OCI-LY1 (cell line): ENCODE results near the gene LRCH3.

ENCODE experiments used
- H2AFZ ChIP-seq: fragments of 200-600 bp; sonication (generic), shearing (Covaris generic); 2 replicates; pipeline ENCODE4 v1.6.0; 2014; ENCODE audit warnings: antibody characterized with exemption, mild to moderate bottlenecking, low read length
- H3F3A ChIP-seq: fragments of 200-600 bp; sonication (generic), shearing (Covaris generic); 2 replicates; pipeline ENCODE4 v1.6.0; 2014; ENCODE audit warnings: mild to moderate bottlenecking, antibody characterized with exemption, low read length, moderate library complexity; ENCODE audit not compliant: insufficient read depth
- H3K27ac ChIP-seq: fragments of 200-600 bp; sonication (generic); 2 replicates; pipeline ENCODE4 v1.5.1; 2014; ENCODE audit warnings: low read length, mixed run types, mild to moderate bottlenecking, low read depth; ENCODE audit not compliant: poor library complexity, severe bottlenecking
- H3K27me3 ChIP-seq: fragments of 200-600 bp; sonication (generic); 2 replicates; pipeline ENCODE4 v1.6.0; 2014; ENCODE audit warnings: antibody characterized with exemption, mild to moderate bottlenecking, low read length, moderate library complexity; ENCODE audit not compliant: insufficient read depth
- H3K36me3 ChIP-seq: fragments of 200-600 bp; sonication (generic); 2 replicates; pipeline ENCODE4 v1.6.1; 2014; ENCODE audit warnings: mild to moderate bottlenecking, antibody characterized with exemption, low read length, moderate library complexity, mixed read lengths; ENCODE audit not compliant: insufficient read depth
- H3K4me1 ChIP-seq: fragments of 200-600 bp; sonication (generic); 2 replicates; pipeline ENCODE4 v1.5.1; 2014; ENCODE audit warnings: mild to moderate bottlenecking, low read length, moderate library complexity; ENCODE audit not compliant: insufficient read depth, severe bottlenecking
- H3K4me2 ChIP-seq: fragments of 200-600 bp; sonication (generic), shearing (Covaris generic); 2 replicates; pipeline ENCODE4 v1.6.1; 2014; ENCODE audit warnings: low read length
- H3K4me3 ChIP-seq: fragments of 200-600 bp; sonication (generic); 2 replicates; pipeline ENCODE4 v1.5.1; 2014; ENCODE audit warnings: low read length, low read depth, mild to moderate bottlenecking, mixed read lengths; ENCODE audit not compliant: poor library complexity, severe bottlenecking
- H3K79me2 ChIP-seq: fragments of 200-600 bp; shearing (Covaris generic); 2 replicates; pipeline ENCODE4 v1.6.1; 2016; ENCODE audit warnings: mixed run types, low read length, mixed read lengths; ENCODE audit not compliant: insufficient read depth
- H3K9ac ChIP-seq: fragments of 200-600 bp; sonication (generic), shearing (Covaris generic); 2 replicates; pipeline ENCODE4 v1.6.1; 2014; ENCODE audit warnings: mild to moderate bottlenecking, low read length, mixed read lengths
- H3K9me2 ChIP-seq: fragments of 200-600 bp; sonication (generic), shearing (Covaris generic); 2 replicates; pipeline ENCODE4 v1.6.1; 2014; ENCODE audit warnings: low read depth, mild to moderate bottlenecking, low read length, mixed read lengths
- H3K9me3 ChIP-seq: fragments of 200-600 bp; shearing (Covaris generic); 2 replicates; pipeline ENCODE4 v1.6.1; 2014; ENCODE audit warnings: low read length, mixed read lengths
- H4K20me1 ChIP-seq: fragments of 200-600 bp; sonication (generic), shearing (Covaris generic); 2 replicates; pipeline ENCODE4 v1.6.0; 2016; ENCODE audit warnings: mild to moderate bottlenecking, low read length; ENCODE audit not compliant: insufficient read depth
- EZH2 ChIP-seq: fragments of 200-600 bp; sonication (generic), shearing (Covaris generic); IDR thresholded peaks from 2 replicates; pipeline ENCODE4 v1.8.0; 2017; ENCODE audit warnings: borderline replicate concordance, mixed run types, mild to moderate bottlenecking, antibody characterized with exemption, low read length, moderate library complexity, mixed read lengths
- TF ChIP-seq, protein P1 (sequence below): fragments of 200-600 bp; sonication (generic), shearing (Covaris generic); IDR thresholded peaks from 2 replicates; pipeline ENCODE4 v1.5.1; 2017; ENCODE audit warnings: mild to moderate bottlenecking, antibody characterized with exemption, low read length, moderate library complexity, mixed read lengths

The LRCH3 gene

GRCh38 chr3:197782230-197782629 lies 8.8 kb upstream of the LRCH3 start:
- Histone ChIP-seq H3F3A (0 out of 2 replicates have a peak, but pooled peaks cover 8% of the 10 kb centered on the region), H3K4me1 (peaks cover 44% of the 10 kb centered on the region), H3K9me3 (no peaks in the 10 kb centered on the region), H4K20me1 (no peaks in the 10 kb centered on the region), H3K36me3 (peaks cover 47% of the 10 kb centered on the region), H3K4me2 (peak overlapping the region; percentile 30; the same call in 1 of the 2 replicates), H2AFZ (no peak overlapping the region), H3K79me2 (no peaks in the 10 kb centered on the region), H3K27me3 (no peaks in the 10 kb centered on the region), H3K9ac (peak overlapping the region; percentile 5; the same call in 1 of the 2 replicates), H3K9me2 (no peaks in the 10 kb centered on the region), H3K27ac (peak overlapping the region; percentile 90), H3K4me3 (no peak overlapping the region)
- no peak for TF ChIP-seq EZH2
- TF ChIP-seq, protein P1, sequence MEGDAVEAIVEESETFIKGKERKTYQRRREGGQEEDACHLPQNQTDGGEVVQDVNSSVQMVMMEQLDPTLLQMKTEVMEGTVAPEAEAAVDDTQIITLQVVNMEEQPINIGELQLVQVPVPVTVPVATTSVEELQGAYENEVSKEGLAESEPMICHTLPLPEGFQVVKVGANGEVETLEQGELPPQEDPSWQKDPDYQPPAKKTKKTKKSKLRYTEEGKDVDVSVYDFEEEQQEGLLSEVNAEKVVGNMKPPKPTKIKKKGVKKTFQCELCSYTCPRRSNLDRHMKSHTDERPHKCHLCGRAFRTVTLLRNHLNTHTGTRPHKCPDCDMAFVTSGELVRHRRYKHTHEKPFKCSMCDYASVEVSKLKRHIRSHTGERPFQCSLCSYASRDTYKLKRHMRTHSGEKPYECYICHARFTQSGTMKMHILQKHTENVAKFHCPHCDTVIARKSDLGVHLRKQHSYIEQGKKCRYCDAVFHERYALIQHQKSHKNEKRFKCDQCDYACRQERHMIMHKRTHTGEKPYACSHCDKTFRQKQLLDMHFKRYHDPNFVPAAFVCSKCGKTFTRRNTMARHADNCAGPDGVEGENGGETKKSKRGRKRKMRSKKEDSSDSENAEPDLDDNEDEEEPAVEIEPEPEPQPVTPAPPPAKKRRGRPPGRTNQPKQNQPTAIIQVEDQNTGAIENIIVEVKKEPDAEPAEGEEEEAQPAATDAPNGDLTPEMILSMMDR, result no peak

DNA sequence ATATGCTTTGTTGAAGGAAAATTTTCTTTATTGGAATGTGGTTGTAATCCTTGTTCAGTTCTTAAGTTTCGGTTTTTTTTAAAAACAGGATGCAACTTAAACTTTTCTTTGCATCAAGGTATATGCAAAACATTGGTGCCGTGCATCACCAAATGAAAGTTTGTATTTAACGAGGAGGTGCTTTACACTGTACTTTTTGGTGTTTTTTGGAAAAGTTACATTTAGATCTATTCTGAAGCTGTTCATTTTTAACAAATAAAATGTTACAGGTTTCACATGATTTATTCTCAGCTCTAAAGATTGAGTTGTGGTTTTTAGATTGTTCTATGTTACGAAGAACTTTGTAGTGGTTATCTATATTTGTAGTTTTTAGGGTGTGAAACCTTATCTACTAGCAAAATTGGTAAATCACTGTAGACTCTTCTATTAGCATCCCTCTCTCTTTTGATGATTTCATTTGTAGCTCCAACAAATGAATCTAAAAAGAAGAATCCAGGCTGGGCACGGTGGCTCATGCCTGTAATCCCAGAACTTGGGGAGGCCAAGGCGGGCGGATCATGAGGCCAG lies 7.0 kb upstream of the LRCH3 start:
- TF ChIP-seq, protein P1, result no peak
- TF ChIP-seq EZH2, result no peak
- H3K27ac ChIP-seq, result peak overlapping the region; percentile 90

GRCh38 chr3:197787412-197787811 lies 3.6 kb upstream of the LRCH3 start:
- H4K20me1 ChIP-seq, result no peaks in the 10 kb centered on the region
- no peaks in the 10 kb centered on the region for H3K9me2 ChIP-seq
- H3K79me2 ChIP-seq, result peaks cover 8% of the 10 kb centered on the region
- H3K4me3 ChIP-seq, result no peak overlapping the region
- H3K9me3 ChIP-seq, result no peaks in the 10 kb centered on the region
- TF ChIP-seq, protein P1, result no peak
- TF ChIP-seq EZH2, result no peak
- peak overlapping the region; percentile 2 for H3K27ac ChIP-seq
- H3K36me3 ChIP-seq, result peaks cover 3% of the 10 kb centered on the region; the same call in 1 of the 2 replicates
- no peaks in the 10 kb centered on the region for H3F3A ChIP-seq
- no peak overlapping the region for H2AFZ ChIP-seq
- H3K27me3 ChIP-seq, result no peaks in the 10 kb centered on the region
- H3K4me2 ChIP-seq, result no peak overlapping the region
- H3K4me1 ChIP-seq, result peaks cover 47% of the 10 kb centered on the region
- no peak overlapping the region for H3K9ac ChIP-seq

More for the DNA sequence above, 7.0 kb upstream of the LRCH3 start:
- Histone ChIP-seq H3F3A (0 out of 2 replicates have a peak, but pooled peaks cover 8% of the 10 kb centered on the region), H3K9me3 (no peaks in the 10 kb centered on the region), H4K20me1 (no peaks in the 10 kb centered on the region), H3K27me3 (no peaks in the 10 kb centered on the region), H3K4me1 (peaks cover 44% of the 10 kb centered on the region), H3K79me2 (no peaks in the 10 kb centered on the region), H2AFZ (no peak overlapping the region), H3K9ac (no peak overlapping the region), H3K36me3 (peaks cover 28% of the 10 kb centered on the region), H3K4me2 (peak overlapping the region; percentile 10; the same call in 1 of the 2 replicates), H3K4me3 (no peak overlapping the region), H3K9me2 (no peaks in the 10 kb centered on the region)
